Measurements from ENCODE around the gene TMEM25. TPM values are rescaled to one million over a fixed set of nuclear protein-coding genes. Genes with fewer than 3 reads are reported as not detected.
"Not testable (repeated sequence)": the region's sequence is repeated elsewhere in the genome, so short reads cannot be mapped to it uniquely, and the experiment has no call there.

Gene TMEM25
- total RNA-seq, 1 experiment from 2014 or later, result 1.3 TPM

DNA sequence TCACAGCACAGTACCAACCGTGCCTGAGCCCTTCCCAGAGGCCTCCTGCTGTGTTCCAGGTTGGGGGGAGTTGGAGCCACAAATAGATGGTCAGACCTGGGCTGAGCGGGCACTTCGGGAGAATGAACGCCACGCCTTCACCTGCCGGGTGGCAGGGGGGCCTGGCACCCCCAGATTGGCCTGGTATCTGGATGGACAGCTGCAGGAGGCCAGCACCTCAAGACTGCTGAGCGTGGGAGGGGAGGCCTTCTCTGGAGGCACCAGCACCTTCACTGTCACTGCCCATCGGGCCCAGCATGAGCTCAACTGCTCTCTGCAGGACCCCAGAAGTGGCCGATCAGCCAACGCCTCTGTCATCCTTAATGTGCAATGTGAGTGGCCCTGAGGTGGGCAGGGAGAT lies 1.1 kb downstream of the TMEM25 start:
- no peak for DNase-seq (ENCODE audit: low spot score)

DNA sequence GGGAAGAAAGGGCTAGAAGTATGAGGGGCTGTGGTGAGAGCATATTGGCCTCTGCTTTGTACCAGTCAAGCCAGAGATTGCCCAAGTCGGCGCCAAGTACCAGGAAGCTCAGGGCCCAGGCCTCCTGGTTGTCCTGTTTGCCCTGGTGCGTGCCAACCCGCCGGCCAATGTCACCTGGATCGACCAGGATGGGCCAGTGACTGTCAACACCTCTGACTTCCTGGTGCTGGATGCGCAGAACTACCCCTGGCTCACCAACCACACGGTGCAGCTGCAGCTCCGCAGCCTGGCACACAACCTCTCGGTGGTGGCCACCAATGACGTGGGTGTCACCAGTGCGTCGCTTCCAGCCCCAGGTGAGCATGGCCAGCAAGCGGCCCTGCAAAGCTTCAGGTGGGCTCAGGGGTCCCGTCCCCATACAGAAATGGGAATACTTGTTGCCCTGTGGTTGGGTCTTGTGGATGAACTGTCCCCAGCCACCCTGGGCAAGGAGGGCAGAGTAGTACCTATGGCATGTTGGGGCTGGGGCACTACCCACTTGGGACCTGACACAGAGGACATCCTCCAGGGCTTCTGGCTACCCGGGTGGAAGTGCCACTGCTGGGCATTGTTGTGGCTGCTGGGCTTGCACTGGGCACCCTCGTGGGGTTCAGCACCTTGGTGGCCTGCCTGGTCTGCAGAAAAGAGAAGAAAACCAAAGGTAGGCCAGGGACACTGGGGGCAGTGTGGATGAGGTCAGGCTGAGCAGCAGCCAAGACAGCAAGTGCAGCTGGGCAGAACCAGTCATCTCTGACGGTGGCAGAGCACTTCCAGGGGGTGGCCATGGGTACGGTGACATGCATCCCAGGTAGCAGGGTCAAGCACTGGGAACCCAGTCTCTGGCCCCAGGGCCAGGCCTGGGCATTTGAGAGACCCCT lies 2.1 kb downstream of the TMEM25 start:
- DNase-seq (ENCODE audit: low spot score), result no peak

DNA sequence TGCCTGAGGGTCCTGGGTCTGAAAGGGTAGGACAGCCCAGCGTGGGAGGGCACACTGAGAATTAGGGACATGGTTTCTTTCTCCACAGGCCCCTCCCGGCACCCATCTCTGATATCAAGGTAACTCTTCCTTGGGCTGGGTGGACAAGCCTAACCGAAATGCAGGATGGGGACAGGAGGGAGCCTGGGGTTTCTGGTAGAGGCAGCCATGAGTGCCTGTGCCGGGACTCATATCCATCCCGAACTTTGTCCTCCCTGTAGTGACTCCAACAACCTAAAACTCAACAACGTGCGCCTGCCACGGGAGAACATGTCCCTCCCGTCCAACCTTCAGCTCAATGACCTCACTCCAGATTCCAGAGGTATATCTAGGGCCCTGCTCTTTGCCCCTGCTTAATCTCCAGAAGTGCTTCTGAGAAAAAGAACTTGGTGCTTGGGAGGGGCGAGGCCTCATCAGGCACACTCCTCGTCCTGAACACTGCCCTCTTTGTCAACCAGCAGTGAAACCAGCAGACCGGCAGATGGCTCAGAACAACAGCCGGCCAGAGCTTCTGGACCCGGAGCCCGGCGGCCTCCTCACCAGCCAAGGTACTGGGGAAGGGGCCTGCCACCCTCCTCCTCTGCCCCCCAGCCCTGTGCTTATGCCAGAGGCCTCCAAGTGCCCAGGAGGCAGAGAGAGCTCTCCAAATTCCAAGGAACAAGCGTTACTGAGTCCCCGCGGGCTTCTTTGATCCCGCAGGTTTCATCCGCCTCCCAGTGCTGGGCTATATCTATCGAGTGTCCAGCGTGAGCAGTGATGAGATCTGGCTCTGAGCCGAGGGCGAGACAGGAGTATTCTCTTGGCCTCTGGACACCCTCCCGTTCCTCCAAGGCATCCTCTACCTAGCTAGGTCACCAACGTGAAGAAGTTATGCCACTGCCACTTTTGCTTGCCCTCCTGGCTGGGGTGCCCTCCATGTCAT lies 3.1 kb downstream of the TMEM25 start:
- DNase-seq (ENCODE audit: low spot score), result no peak

DNA sequence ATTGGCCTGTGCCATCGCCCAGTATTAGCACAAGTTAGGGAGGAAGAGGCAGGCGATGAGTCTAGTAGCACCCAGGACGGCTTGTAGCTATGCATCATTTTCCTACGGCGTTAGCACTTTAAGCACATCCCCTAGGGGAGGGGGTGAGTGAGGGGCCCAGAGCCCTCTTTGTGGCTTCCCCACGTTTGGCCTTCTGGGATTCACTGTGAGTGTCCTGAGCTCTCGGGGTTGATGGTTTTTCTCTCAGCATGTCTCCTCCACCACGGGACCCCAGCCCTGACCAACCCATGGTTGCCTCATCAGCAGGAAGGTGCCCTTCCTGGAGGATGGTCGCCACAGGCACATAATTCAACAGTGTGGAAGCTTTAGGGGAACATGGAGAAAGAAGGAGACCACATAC lies 4.3 kb downstream of the TMEM25 start:
- DNase-seq (ENCODE audit: low spot score), result no peak

DNA sequence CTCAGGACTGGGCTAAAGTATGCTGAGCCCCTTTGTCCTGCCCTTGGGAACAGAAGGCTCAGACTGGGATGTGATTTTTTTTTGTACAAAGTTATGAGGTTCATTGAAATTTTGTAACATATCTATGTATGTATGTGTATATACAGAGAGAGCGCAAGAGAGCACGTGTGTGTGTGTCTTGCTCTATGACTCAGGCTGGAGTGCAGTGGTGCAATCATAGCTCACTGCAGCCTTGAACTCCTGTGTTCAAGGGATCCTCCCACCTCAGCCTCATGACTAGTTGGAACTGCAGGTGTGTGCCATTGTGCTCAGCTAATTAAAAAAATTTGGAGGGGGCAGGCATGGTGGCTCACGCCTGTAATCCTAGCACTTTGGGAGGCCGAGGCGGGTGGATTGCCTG lies 5.7 kb downstream of the TMEM25 start:
- no peak for DNase-seq (ENCODE audit: low spot score)

DNA sequence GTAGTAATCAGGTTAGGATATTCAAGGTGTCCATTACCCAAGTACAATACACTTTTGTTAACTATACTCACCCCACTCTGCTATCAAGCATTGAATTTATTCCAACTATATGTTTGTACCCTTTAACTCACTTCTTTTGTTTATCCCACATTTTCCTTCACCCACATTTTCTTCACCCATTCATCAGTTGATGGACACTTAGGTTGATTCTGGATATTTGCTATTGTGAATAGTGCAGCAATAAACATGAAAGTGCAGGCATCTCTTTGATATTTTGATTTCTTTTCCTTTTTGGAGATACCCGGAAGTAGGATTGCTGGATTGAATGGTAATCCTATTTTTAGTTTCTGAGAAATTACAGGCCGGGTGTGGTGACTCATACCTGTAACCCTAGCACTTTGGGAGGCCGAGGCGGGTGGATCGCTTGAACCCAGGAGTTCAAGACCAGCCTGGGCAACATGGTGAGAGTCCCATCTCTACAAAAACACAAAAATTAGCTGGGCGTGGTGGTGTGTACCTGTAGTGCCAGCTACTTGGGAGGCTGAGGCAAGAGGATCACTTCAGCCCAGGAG lies 6.5 kb downstream of the TMEM25 start:
- no peak for DNase-seq (ENCODE audit: low spot score)

DNA sequence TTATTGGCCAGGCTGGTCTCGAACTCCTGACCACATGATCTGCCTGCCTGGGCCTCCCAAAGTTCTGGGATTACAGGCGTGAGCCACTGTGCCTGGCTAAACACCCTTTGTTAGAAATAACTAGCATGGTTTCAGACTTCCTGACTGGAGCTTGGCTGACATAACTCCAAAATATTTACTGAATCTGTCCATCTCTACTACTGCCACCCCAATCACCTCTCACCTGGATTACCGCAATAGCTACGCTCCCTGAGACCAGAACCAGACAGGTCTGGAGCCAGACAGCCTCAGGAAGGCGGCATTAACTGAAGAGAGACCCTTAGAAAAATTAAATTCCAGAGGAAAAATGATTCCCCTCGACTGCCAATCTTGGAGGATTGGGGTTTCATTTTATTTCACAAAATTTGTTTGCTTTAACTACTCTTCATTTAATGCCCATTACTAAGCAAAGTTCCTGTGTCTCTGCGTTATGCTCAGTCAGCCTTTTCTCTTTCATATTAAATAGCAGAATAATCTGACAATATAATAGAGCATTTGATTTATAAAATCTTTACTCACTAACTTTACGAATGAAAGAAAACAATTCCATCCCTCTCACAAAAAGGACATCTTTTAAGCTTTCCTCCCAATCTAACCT lies 13.1 kb downstream of the TMEM25 start:
- DNase-seq (ENCODE audit: low spot score), result no peak

DNA sequence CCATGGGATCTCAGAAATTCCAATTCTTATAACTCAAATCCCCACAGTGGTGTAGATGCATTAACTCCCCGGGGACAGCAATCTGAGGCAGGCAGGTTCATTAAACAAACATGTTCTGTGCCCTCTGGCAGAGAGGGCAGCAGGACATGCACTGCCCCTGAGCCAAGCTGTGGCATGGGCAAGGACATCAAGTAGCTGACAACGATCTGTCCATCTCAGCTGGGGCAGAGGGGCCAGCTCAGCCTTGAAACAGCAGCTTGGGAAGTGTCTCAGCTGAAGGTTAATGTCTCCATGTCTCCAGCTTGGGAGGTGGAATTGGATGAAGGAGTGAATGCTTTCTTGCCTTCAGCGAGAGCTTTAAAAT lies 13.6 kb downstream of the TMEM25 start:
- no peak for DNase-seq (ENCODE audit: low spot score)

DNA sequence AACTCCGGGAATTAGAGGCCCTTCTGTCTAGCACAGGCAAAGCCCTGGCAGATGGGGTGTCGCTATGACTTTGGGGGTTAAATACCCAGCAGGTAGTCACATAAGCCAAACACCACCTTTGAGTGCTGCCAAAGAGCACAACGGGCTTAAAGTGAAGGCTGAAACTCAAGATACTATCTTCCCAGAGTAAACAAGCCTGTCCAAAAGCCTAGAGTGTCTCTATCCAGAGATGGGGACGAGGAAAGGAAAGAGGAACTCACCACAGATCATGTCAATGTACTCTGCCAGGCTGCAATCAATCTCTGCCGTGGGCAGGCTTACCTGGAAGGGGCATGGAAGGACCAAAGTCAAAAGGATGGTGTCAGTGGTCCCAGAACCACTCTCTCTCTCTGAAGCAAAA lies 14.5 kb downstream of the TMEM25 start:
- DNase-seq (ENCODE audit: low spot score), result no peak

DNA sequence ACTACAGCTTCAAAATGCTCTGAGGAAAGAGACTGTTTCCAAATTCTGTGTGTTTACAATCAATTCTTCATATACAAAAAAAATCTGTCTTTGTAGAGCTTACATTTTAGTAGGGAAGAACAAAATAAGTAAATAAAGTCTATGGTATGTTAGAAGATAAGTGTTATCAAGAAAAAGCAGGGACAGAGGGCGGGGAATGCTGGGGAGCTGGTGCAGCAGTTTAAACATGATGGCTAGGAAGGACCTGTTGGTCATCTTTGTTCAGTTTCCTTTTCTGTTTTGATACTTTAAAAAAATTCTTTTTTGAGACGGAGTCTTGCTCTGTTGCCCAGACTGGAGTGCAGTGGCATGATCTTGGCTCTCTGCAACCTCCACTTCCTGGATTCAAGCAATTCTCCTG lies 16.1 kb downstream of the TMEM25 start:
- no peak for DNase-seq (ENCODE audit: low spot score)

DNA sequence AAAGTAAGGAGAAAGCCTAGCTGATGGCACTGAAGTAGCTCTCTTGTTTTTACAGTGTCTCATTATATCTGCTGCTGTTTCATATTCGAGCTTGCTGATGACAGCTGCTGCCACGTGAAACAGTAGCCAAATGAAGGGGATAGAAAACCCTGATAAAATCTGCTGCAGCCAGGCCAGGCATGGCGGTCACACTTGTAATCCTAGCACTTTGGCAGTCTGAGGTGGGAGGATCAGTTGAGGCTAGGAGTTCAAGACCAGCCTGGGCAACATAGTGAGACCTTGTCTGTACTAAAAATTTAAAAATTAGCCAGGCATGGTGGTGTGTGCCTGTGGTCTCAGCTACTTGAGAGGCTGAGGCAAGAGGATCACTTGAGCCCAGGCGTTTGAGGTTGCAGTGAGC lies 21.3 kb downstream of the TMEM25 start:
- no peak for DNase-seq (ENCODE audit: low spot score)

DNA sequence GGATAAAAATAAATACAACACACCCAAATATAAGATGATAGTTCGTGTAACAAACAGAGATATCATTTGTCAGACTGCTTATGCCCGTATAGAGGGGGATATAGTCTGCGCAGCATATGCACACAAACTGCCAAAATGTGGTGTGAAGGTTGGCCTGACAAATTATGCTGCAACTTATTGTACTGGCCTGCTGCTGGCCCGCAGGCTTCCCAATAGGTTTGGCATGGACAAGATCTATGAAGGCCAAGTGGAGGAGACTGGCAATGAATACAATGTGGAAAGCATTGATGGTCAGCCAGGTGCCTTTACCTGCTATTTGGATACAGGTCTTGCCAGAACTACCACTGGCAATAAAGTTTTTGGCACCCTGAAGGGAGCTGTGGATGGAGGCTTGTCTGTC lies 29.8 kb downstream of the TMEM25 start:
- DNase-seq (ENCODE audit: low spot score), result no peak

DNA sequence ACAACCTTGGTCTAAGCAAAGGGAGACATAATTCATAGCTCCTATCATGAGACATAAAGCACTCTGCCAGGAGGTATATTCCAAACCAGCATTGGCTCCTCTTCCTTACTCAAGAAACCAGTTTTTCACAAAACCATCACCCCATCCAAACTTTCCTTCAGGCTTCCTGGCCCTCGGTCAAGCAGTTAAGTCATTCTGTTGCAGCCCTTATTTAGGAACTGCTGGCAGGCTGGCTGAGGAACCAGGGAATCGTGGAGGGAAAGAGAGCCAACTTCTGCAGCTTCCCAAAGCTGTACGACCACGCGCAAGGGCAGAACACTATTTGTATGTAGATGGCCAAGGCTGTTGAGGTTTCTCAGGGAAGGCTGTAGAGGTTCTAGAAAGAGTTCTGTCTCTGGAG lies 34.1 kb downstream of the TMEM25 start:
- DNase-seq (ENCODE audit: low spot score), result no peak

DNA sequence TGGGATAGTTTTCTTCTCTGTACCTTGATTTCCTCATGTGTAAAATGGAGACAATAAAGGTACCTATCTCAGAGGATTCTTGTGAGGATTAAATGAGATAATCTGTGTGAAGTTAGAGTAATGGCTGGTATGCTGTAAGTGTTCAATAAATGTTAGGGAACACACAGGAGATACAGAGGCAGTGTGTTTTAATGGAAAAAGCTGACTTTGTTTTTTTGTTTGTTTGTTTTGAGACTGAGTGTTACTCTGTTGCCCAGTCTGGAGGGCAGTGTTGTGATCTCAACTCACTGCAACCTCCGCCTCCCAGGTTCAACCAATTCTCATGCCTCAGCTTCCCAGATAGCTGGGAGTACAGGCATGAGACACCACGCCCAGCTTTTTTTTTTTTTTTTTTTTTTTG lies 38.7 kb downstream of the TMEM25 start:
- DNase-seq (ENCODE audit: low spot score), result no peak

DNA sequence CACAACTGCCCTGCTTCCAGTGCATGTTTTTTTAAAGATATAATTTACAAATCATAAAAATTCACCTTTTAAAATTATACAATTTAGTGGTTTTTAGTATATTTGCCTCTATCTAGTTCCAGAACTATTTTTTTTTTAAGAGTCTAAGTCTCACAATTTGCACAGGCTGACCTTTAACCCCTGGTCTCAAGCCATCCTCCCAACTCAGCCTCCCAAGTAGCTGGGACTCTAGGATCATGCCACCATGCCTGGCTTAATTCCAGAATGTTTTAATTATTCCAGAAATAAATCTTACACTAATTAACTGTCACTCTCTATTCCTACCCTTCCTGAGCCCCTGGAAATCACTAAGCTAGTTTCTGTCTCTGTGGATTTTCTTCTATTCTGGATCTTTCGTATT lies 39.8 kb downstream of the TMEM25 start:
- no peak for DNase-seq (ENCODE audit: low spot score)

DNA sequence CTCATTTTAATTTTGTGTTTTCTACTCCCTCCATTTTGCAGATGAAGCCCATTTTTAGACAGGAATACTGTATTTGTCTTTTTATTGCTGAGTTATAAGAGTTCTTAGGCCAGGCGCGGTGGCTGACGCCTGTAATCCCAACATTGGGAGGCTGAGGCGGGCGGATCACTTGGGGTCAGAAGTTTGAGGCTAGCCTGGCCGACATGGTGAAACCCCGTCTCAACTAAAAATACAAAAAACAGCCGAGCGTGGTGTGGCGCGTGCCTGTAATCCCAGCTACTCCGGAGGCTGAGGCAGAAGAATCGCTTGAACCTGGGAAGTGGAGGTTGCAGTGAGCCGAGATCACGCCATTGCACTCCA lies 40.7 kb downstream of the TMEM25 start:
- not testable (repeated sequence) for DNase-seq (ENCODE audit: low spot score)

DNA sequence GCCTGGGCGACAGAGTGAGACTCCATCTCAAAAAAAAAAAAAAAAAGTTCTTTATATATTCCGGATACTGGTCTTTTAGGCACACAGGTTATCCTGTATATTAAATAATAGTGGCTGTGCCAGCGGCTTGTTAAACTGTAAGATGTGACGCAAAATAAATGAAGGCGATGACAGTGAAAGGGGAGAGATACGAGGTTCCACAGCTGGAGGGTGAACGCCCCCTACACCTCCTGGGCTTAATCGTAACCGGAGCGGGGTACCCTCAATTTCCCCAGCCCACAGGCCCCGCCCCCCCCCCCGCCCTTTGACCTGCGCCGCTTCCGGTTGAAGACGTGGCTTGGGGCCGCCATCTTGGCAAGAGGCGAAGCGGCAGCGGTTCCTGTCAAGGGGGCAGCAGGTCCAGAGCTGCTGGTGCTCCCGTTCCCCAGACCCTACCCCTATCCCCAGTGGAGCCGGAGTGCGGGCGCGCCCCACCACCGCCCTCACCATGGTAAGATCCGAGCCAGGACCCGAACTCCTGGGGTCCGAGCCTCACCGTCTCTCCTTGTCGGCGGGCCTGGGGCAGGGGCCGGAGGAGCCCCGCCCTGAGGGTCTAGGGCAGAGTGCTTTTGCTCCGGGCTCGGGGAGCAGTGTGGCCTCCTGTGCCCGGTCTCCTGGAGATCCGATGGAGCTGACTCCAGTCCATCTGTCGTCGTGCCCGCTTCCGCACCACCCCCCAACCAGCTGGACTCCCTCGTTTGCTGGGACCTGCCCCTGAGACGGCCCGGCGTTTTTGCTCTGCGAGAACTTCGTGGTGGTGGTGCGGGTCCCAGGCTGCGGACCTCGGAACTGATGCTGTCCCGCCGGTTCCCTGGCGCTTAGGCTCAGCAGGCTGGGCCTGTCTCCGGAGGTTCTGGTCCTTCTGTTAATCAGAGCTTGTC lies 41.3 kb downstream of the TMEM25 start, which contains the start of gene ARCN1:
Gene ARCN1 (plus strand): TSS at position 349 of the 920 bp plus-strand sequence. CDS start 139 bp downstream, at position 488.
- peak; percentile 35 for DNase-seq (ENCODE audit: low spot score)

DNA sequence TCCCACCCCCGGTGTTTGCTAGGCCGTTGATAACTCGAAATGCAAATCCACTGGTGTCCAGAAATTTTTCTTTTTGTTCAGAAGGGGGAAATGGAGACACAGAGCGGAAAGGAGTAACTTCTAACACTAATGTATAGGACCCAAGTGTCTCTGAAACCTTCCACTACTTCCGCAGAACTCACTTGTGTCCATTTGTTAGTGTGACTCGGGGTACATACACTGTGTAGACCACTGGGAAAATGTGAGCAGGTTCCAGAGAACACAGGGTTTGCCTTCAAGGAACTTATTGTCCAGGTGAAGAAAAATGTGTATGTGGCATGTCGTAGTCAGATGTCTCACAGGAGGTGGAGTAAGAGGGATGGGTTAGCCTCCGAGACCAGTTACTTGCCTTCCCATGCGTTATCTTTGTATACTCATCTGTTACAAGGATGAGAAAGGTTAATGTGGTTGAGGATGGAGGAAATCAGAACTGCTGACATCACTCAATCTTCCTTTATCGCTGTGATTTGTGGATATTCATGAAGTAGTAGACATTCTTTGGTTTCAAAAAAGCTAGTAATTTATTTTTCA lies 42.1 kb downstream of the TMEM25 start:
- DNase-seq (ENCODE audit: low spot score), result peak; percentile 33

DNA sequence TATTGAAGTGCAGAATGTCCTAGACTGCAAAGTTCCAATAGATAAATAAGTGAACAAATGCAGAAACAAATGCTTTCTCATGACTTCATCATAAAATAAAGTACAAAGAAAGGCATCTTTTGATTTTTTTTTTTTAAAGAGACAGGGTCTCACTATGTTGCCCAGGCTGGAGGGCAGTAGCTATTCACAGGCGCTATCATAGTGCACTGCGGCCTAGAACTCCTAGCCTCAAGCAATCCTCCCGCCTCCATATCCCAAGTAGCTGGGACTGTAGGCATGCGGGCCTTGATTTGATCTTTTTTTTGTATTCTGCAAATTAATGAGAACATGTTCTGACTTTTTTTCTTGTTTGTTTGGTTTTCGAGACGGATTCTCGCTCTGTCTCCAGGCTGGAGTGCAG lies 43.6 kb downstream of the TMEM25 start:
- no peak for DNase-seq (ENCODE audit: low spot score)

DNA sequence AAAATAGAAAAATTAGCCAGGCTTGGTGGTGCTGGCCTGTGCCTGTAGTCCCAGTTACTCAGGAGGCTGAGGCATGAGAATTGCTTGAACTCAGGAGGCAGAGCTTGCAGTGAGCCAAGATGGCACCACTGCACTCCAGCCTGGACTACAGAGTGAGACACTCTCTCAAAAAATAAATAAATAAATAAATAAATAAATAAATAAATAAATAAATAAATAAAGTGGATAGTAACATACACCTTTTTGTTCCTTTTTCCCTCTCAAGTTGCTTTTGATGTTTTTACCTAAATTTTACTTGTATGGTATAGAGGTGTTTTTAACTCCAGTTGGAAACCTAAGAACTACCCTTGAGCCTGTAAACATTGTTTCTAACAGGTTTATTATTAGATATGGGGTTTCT lies 47.0 kb downstream of the TMEM25 start:
- not testable (repeated sequence) for DNase-seq (ENCODE audit: low spot score)

Measured in A172 (cell line).